HepG2 (cell line): ENCODE data around the gene PPFIA2.

ENCODE experiments used
- MATR3 ChIP-seq: sonication (generic); formaldehyde crosslinking; IDR thresholded peaks from 2 replicates; pipeline ENCODE4 v1.4.0; 2020; ENCODE audit warnings: missing genetic modification reagents
- NFE2 ChIP-seq: sonication (generic); formaldehyde crosslinking; IDR thresholded peaks from 2 replicates; pipeline ENCODE4 v1.4.0; 2020; ENCODE audit warnings: missing genetic modification reagents
- PLRG1 ChIP-seq: fragments of 450-650 bp; conservative IDR thresholded peaks from 2 replicates; pipeline ENCODE4 v1.6.1; 2016
- TAF1 ChIP-seq: sonication (generic); formaldehyde crosslinking; IDR thresholded peaks from 2 replicates; pipeline ENCODE4 v1.4.0; 2020; ENCODE audit warnings: missing genetic modification reagents
- TBL1XR1 ChIP-seq: fragments of 150-350 bp; IDR thresholded peaks from 2 replicates; pipeline ENCODE4 v1.6.1; 2014; ENCODE audit warnings: borderline replicate concordance, low read length; ENCODE audit not compliant: partially characterized antibody
- ZBTB7A ChIP-seq: sonication (generic); formaldehyde crosslinking; IDR thresholded peaks from 2 replicates; pipeline ENCODE4 v1.8.0; 2022; ENCODE audit warnings: mild to moderate bottlenecking, missing genetic modification reagents
- ZNF121 ChIP-seq: sonication (generic); formaldehyde crosslinking; IDR thresholded peaks from 2 replicates; pipeline ENCODE4 v1.5.0; 2020; ENCODE audit warnings: mild to moderate bottlenecking, missing genetic modification reagents
- ZNF232 ChIP-seq: sonication (generic); formaldehyde crosslinking; IDR thresholded peaks from 2 replicates; pipeline ENCODE4 v1.4.0; 2020; ENCODE audit warnings: missing genetic modification reagents, borderline replicate concordance
- TF ChIP-seq, protein P1 (sequence below): sonication (generic); formaldehyde crosslinking; IDR thresholded peaks from 2 replicates; pipeline ENCODE4 v1.5.0; 2020; ENCODE audit warnings: missing genetic modification reagents
- TF ChIP-seq, protein P2 (sequence below): sonication (generic); formaldehyde crosslinking; IDR thresholded peaks from 2 replicates; pipeline ENCODE4 v1.5.0; 2020; ENCODE audit warnings: mild to moderate bottlenecking, missing genetic modification reagents, moderate library complexity
- TF ChIP-seq, protein P3 (sequence below): fragments of 450-650 bp; IDR thresholded peaks from 2 replicates; pipeline ENCODE4 v1.6.1; 2017

DNA sequence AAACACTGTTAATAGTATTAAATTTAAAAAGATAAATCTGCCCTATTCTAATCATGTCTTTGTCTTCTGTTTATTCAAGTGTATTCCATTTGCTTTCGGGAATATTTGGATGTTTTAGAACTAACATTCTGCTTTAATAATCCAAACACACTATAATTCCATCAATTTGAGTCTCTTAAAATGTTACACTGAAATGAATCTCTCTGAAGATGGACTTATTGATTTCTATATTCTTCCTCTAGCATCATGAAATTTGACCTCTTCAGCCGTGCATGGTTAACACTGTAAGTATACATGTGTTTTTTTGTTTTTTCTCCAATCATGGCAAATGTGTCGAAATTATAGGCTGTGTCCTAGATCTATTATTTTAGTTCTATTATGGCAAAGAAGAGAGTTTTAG is 342.1 kb downstream of the PPFIA2 start:
- TF ChIP-seq MATR3 (CRISPR knock-in tag) = no peak
- TF ChIP-seq, protein P1, sequence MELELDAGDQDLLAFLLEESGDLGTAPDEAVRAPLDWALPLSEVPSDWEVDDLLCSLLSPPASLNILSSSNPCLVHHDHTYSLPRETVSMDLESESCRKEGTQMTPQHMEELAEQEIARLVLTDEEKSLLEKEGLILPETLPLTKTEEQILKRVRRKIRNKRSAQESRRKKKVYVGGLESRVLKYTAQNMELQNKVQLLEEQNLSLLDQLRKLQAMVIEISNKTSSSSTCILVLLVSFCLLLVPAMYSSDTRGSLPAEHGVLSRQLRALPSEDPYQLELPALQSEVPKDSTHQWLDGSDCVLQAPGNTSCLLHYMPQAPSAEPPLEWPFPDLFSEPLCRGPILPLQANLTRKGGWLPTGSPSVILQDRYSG (CRISPR knock-in tag) = no peak
- TF ChIP-seq ZNF232 (CRISPR knock-in tag) = no peak
- TF ChIP-seq, protein P2, sequence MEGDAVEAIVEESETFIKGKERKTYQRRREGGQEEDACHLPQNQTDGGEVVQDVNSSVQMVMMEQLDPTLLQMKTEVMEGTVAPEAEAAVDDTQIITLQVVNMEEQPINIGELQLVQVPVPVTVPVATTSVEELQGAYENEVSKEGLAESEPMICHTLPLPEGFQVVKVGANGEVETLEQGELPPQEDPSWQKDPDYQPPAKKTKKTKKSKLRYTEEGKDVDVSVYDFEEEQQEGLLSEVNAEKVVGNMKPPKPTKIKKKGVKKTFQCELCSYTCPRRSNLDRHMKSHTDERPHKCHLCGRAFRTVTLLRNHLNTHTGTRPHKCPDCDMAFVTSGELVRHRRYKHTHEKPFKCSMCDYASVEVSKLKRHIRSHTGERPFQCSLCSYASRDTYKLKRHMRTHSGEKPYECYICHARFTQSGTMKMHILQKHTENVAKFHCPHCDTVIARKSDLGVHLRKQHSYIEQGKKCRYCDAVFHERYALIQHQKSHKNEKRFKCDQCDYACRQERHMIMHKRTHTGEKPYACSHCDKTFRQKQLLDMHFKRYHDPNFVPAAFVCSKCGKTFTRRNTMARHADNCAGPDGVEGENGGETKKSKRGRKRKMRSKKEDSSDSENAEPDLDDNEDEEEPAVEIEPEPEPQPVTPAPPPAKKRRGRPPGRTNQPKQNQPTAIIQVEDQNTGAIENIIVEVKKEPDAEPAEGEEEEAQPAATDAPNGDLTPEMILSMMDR (CRISPR knock-in tag) = no peak
- TF ChIP-seq TAF1 (CRISPR knock-in tag) = no peak
- no peak for TF ChIP-seq PLRG1
- TF ChIP-seq NFE2 (CRISPR knock-in tag) = no peak
- no peak for TF ChIP-seq TBL1XR1
- TF ChIP-seq, protein P3, sequence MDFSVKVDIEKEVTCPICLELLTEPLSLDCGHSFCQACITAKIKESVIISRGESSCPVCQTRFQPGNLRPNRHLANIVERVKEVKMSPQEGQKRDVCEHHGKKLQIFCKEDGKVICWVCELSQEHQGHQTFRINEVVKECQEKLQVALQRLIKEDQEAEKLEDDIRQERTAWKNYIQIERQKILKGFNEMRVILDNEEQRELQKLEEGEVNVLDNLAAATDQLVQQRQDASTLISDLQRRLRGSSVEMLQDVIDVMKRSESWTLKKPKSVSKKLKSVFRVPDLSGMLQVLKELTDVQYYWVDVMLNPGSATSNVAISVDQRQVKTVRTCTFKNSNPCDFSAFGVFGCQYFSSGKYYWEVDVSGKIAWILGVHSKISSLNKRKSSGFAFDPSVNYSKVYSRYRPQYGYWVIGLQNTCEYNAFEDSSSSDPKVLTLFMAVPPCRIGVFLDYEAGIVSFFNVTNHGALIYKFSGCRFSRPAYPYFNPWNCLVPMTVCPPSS = no peak
- no peak for TF ChIP-seq ZNF121 (CRISPR knock-in tag)
- no peak for TF ChIP-seq ZBTB7A (CRISPR knock-in tag)
